Breast epithelium (tissue), 3 donors: ENCODE data around the gene SRGAP2C.
"Not testable (repeated sequence)": the region's sequence is repeated elsewhere in the genome, so short reads cannot be mapped to it uniquely, and the experiment has no call there.

Source experiments
- CTCF ChIP-seq, 3 donors: fragments of 450-650 bp; IDR thresholded peaks; one replicate each; pipeline ENCODE4 v1.5.1; 2016 to 2017; ENCODE audit warnings: antibody characterized with exemption in 3 of 3, mild to moderate bottlenecking in 3 of 3, moderate library complexity in 3 of 3
- POLR2A ChIP-seq: fragments of 450-650 bp; IDR thresholded peaks from one replicate; pipeline ENCODE4 v1.6.1; 2016; ENCODE audit warnings: antibody characterized with exemption, mild to moderate bottlenecking, moderate library complexity
- POLR2AphosphoS5 ChIP-seq, 3 donors: sonication (generic); formaldehyde crosslinking; IDR thresholded peaks; one replicate each; pipeline ENCODE4 v1.6.1; 2017; ENCODE audit warnings: antibody characterized with exemption in 3 of 3

DNA sequence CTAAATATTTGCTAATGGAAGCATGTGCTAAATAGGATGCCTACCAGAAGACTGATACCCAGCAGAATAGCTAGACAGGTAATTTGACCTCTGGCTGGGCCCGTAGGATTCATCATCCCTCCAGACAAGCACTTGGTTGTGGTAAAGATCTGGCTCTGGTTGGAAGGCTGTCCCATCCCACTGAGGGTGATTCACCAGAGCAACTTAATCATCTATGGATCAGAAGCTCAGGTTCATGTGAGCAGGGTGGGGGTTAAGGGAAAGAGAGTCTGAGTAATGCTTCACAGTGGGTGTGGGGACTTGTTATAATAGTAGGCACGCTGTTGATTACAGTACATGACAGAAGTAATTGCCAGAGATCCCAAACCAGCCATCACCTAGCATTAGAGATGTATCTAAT lies 27.2 kb upstream of the SRGAP2C start:
- TF ChIP-seq POLR2A; POLR2AphosphoS5 (IDR thresholded peaks at IDR 0.05); CTCF (IDR thresholded peaks at IDR 0.05): not testable (repeated sequence)
